22Rv1 (cell line): ENCODE data around the gene SLU7.

Experiments
- ZFX ChIP-seq: fragments of 450-650 bp; IDR thresholded peaks from 2 replicates; pipeline ENCODE4 v1.6.1; 2017; ENCODE audit warnings: antibody characterized with exemption, borderline replicate concordance
- TF ChIP-seq, protein P1 (sequence below): fragments of 450-650 bp; IDR thresholded peaks from 2 replicates; pipeline ENCODE4 v1.5.1; 2017; ENCODE audit warnings: mild to moderate bottlenecking

DNA sequence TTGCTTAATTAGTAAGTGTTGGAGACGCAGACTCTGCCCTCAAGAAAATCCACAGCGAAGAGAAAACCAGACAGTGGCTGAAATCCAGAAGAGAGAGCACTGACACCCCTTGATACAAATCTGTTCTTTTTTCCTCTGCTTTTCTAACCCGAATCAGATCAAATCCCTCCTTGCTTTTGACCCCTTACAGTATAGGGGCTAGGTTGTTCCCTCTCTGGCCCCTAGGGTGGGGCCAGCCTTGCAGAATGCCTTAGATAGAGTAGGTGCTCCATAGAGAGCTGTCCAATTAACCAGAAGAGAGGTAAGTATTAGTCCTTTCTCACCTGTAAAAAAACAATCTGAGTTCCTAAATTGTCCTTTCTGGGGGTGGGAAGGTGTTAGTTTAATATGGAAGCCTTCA lies 58.6 kb downstream of the SLU7 start:
- TF ChIP-seq, protein P1, sequence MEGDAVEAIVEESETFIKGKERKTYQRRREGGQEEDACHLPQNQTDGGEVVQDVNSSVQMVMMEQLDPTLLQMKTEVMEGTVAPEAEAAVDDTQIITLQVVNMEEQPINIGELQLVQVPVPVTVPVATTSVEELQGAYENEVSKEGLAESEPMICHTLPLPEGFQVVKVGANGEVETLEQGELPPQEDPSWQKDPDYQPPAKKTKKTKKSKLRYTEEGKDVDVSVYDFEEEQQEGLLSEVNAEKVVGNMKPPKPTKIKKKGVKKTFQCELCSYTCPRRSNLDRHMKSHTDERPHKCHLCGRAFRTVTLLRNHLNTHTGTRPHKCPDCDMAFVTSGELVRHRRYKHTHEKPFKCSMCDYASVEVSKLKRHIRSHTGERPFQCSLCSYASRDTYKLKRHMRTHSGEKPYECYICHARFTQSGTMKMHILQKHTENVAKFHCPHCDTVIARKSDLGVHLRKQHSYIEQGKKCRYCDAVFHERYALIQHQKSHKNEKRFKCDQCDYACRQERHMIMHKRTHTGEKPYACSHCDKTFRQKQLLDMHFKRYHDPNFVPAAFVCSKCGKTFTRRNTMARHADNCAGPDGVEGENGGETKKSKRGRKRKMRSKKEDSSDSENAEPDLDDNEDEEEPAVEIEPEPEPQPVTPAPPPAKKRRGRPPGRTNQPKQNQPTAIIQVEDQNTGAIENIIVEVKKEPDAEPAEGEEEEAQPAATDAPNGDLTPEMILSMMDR = no peak
- no peak for TF ChIP-seq ZFX
